ENCODE measurements around the gene AHCYL2. TPM values are rescaled to one million over a fixed set of nuclear protein-coding genes. Genes with fewer than 3 reads are reported as not detected.
"Not testable (repeated sequence)": the region's sequence is repeated elsewhere in the genome, so short reads cannot be mapped to it uniquely, and the experiment has no call there.

Gene AHCYL2
- total and polyA plus RNA-seq, 4 donors = 7.9 to 19.9 (median 10.9) TPM

DNA sequence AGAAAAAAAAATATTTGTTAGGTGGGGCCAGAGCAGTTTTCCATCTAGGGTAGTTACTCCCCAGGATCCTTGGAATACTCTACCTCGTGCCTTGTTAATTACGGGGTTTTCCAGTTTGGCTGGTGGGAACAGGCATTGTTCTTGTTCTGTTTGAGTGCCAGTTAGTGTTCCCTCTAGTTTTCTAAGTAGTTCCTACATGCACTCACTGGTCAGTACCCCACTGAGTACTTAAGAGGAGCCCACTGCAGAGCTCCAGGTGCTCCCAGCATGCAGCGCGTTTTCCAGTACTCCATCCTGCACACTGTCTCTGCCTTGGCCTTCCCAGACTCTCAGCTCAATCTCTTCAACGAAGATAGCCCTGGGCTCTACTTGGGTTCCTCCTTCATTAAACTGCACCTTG is 58.0 kb downstream of the AHCYL2 start:
- no peak for ATAC-seq (ENCODE audit: low FRiP score)
- DNase-seq = no peak
- H3K27ac ChIP-seq (ENCODE audit: low read depth in 1 of 2, low read length in 2 of 2) = no peak overlapping the region
- H3K36me3 ChIP-seq (ENCODE audit: control insufficient read depth in 1 of 2, insufficient read depth in 2 of 2, low read length in 1 of 2) = no peaks in the 10 kb centered on the region
- H3K27me3 ChIP-seq (ENCODE audit: control insufficient read depth in 1 of 2, insufficient read depth in 2 of 2, low read length in 1 of 2) = no peaks in the 10 kb centered on the region
- intact Hi-C loops (cut with DNase I) = no loop called here
- H3K4me3 ChIP-seq (ENCODE audit: low read length in 2 of 2) = no peak overlapping the region
- H3K4me1 ChIP-seq (ENCODE audit: control insufficient read depth in 1 of 2, insufficient read depth in 2 of 2, low read length in 2 of 2) = no peaks in the 10 kb centered on the region
- H3K9me3 ChIP-seq (ENCODE audit: control insufficient read depth, low read length) = no peaks in the 10 kb centered on the region
- WGBS, 2 donors = 91 to 96% methylated on average over 5 of the region's 5 CpGs

DNA sequence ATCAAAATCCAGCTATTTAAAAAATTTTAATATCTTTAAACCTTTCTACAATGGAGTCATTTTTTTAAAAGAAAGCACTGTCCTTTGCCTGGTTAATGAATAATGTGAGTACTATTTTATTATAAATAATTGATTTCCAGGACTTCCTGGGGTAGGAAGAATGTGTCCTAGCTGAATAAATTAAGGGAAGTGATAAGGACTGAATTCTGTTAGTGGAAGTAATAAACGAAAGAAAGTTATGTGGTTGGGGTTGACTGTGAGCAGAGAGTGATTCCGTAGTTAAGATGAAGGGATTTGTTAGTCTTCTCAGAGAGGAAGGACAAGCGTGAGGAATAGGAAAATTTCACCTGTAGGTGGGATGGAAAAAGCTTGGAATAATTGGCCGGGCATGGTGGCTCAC is 59.1 kb downstream of the AHCYL2 start:
- 87 to 91% methylated on average over 4 of the region's 4 CpGs for WGBS, 2 donors

DNA sequence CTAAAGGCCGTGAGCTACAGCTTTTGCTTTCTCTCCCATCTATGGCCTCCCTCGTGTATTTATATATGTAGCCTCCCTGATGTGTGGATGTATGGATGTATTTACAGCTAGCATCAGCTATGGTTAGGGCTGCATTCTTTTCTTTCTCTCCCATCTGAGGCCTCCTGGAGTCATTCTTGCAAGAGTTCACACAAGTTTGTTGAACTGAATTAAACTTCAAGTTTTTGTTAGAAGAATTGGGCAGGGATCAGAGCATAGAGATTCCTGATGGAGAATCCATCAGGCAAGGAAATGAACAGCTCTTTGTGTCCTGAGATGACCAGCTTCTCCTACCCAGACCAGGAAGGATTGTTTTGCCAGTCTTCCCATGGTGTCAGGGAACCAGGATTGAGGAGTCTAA is 60.3 kb downstream of the AHCYL2 start:
- ATAC-seq (ENCODE audit: low FRiP score) (no peak), DNase-seq (no peak)
- H3K9me3 ChIP-seq (ENCODE audit: control insufficient read depth, low read length) = no peaks in the 10 kb centered on the region
- intact Hi-C loops (cut with DNase I) = no loop called here
- no peaks in the 10 kb centered on the region for H3K36me3 ChIP-seq (ENCODE audit: control insufficient read depth in 1 of 2, insufficient read depth in 2 of 2, low read length in 1 of 2)
- H3K4me3 ChIP-seq (ENCODE audit: low read length in 2 of 2) = no peak overlapping the region
- WGBS, 2 donors = 74 to 85% methylated on average over 2 of the region's 2 CpGs
- H3K27me3 ChIP-seq (ENCODE audit: control insufficient read depth in 1 of 2, insufficient read depth in 2 of 2, low read length in 1 of 2) = no peaks in the 10 kb centered on the region
- H3K27ac ChIP-seq (ENCODE audit: low read depth in 1 of 2, low read length in 2 of 2) = no peak overlapping the region
- no peaks in the 10 kb centered on the region for H3K4me1 ChIP-seq (ENCODE audit: control insufficient read depth in 1 of 2, insufficient read depth in 2 of 2, low read length in 2 of 2)

More for the DNA sequence above, 59.1 kb downstream of the AHCYL2 start:
- no peaks in the 10 kb centered on the region for H3K36me3 ChIP-seq (ENCODE audit: control insufficient read depth in 1 of 2, insufficient read depth in 2 of 2, low read length in 1 of 2)
- H3K4me1 ChIP-seq (ENCODE audit: control insufficient read depth in 1 of 2, insufficient read depth in 2 of 2, low read length in 2 of 2) = no peaks in the 10 kb centered on the region
- no peak overlapping the region for H3K27ac ChIP-seq (ENCODE audit: low read depth in 1 of 2, low read length in 2 of 2)
- H3K9me3 ChIP-seq (ENCODE audit: control insufficient read depth, low read length) = no peaks in the 10 kb centered on the region
- intact Hi-C loops (cut with DNase I) = no loop called here
- no peak overlapping the region for H3K4me3 ChIP-seq (ENCODE audit: low read length in 2 of 2)
- H3K27me3 ChIP-seq (ENCODE audit: control insufficient read depth in 1 of 2, insufficient read depth in 2 of 2, low read length in 1 of 2) = no peaks in the 10 kb centered on the region
- DNase-seq = no peak
- no peak for ATAC-seq (ENCODE audit: low FRiP score)

DNA sequence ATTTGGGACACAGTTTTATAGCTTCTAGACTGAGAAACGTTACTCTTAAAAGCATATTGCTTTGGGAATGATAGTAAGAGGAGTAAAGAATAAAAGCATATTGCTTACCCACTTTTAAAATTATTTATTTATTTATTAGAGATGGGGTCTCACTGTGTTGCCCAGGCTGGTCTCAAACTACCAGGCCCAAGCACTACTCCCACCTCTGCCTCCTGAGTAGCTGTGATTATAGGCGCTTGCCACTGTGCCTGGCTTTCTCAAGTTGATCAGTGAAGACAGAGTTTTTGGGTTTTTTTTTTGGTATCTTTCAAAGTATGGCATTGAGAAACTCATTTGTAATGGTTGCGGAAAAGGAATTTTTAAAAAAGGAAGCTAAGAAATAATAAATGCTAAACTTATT is 68.0 kb downstream of the AHCYL2 start:
- Histone ChIP-seq H3K36me3 (ENCODE audit: control insufficient read depth in 1 of 2, insufficient read depth in 2 of 2, low read length in 1 of 2) (no peaks in the 10 kb centered on the region), H3K9me3 (ENCODE audit: control insufficient read depth, low read length) (no peaks in the 10 kb centered on the region), H3K4me3 (ENCODE audit: low read length in 2 of 2) (no peak overlapping the region), H3K27ac (ENCODE audit: low read depth in 1 of 2, low read length in 2 of 2) (no peak overlapping the region), H3K27me3 (ENCODE audit: control insufficient read depth in 1 of 2, insufficient read depth in 2 of 2, low read length in 1 of 2) (no peaks in the 10 kb centered on the region), H3K4me1 (ENCODE audit: control insufficient read depth in 1 of 2, insufficient read depth in 2 of 2, low read length in 2 of 2) (no peaks in the 10 kb centered on the region)
- WGBS, 2 donors = 95 to 97% methylated on average over 3 of the region's 3 CpGs
- no peak for ATAC-seq (ENCODE audit: low FRiP score)
- DNase-seq = no peak
- intact Hi-C loops (cut with DNase I) = no loop called here

DNA sequence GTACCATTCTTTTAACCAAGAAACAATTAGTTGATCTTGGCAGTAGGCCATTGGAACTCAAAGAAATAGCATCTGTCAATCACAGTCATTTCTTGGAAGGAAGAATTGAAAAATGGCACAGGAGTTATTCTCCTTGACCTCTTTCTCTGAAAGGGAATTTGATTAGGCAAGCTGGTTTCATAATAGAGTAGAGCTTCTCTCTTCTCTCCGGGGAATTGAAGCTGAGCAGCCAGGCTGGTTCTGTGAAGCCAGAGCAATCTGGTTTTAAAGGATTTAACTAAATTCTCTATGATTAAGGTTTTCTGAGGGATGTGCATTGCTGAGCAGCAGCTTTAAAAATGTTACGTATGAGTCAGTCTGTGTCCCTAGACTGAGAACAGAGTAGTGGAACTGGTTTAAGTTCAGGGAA is 70.2 kb downstream of the AHCYL2 start:
- Histone ChIP-seq H3K27me3 (ENCODE audit: control insufficient read depth in 1 of 2, insufficient read depth in 2 of 2, low read length in 1 of 2) (no peaks in the 10 kb centered on the region), H3K4me1 (ENCODE audit: control insufficient read depth in 1 of 2, insufficient read depth in 2 of 2, low read length in 2 of 2) (no peaks in the 10 kb centered on the region), H3K36me3 (ENCODE audit: control insufficient read depth in 1 of 2, insufficient read depth in 2 of 2, low read length in 1 of 2) (no peaks in the 10 kb centered on the region), H3K9me3 (ENCODE audit: control insufficient read depth, low read length) (no peaks in the 10 kb centered on the region), H3K4me3 (ENCODE audit: low read length in 2 of 2) (no peak overlapping the region), H3K27ac (ENCODE audit: low read depth in 1 of 2, low read length in 2 of 2) (no peak overlapping the region)
- intact Hi-C loops (cut with DNase I) = no loop called here
- DNase-seq (no peak), ATAC-seq (ENCODE audit: low FRiP score) (peak; percentile 57)
- 54 to 55% methylated on average over 2 of the region's 2 CpGs for WGBS, 2 donors

DNA sequence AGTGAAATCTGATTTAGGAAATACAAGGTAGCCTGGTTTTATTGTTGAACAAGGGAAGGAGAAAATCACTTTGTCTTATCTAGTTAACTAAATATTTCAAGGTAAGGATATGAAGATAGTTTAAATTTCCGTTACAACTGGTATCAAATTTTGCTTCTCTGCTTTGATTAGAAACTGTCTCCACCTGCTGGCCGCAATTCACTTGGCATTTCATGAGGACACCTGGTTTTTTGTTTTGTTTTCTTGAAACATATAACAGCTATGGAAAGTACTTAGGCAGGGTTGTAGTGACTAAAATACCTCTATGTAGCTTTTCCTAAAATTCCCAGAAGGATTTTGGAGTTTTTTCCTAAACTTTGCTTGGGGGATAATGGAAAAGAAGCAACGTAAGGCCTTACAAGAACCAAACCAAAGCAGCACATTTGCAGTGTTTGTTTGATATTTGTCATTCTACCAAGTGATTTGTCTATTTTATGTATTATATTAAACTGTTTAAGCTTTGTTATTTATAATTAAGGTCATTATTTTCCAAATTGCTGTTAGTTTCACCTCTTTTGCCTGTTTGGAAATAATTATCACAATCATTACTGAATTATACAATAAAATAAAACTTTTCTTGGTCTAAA is 73.6 kb downstream of the AHCYL2 start:
- 39 to 44% methylated on average over 3 of the region's 3 CpGs for WGBS, 2 donors
- intact Hi-C loops (cut with DNase I) = no loop called here

DNA sequence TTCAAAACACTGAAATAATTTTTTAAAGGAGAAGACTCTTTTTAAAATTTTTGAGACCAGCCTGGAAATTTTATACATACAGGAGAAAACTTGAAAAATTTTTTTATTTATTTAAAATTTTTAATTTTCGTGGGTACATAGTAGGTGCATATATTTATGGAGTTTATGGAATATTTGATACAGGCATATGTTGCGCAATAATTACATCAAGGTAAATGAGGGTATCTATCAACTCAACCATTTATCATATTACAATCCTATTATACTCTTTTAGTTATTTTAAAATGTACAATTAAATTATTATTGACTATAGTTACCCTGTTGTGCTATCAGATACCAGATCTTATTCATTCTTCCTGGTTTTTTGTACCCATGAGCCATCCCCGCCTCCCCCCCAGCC is 75.1 kb downstream of the AHCYL2 start:
- WGBS, 2 donors = 94 to 97% methylated on average over 3 of the region's 3 CpGs
- no peak for DNase-seq
- Histone ChIP-seq H3K36me3 (ENCODE audit: control insufficient read depth in 1 of 2, insufficient read depth in 2 of 2, low read length in 1 of 2) (no peaks in the 10 kb centered on the region), H3K27ac (ENCODE audit: low read depth in 1 of 2, low read length in 2 of 2) (no peak overlapping the region), H3K9me3 (ENCODE audit: control insufficient read depth, low read length) (no peaks in the 10 kb centered on the region), H3K27me3 (ENCODE audit: control insufficient read depth in 1 of 2, insufficient read depth in 2 of 2, low read length in 1 of 2) (no peaks in the 10 kb centered on the region), H3K4me1 (ENCODE audit: control insufficient read depth in 1 of 2, insufficient read depth in 2 of 2, low read length in 2 of 2) (no peaks in the 10 kb centered on the region), H3K4me3 (ENCODE audit: low read length in 2 of 2) (no peak overlapping the region)
- no peak for ATAC-seq (ENCODE audit: low FRiP score)
- intact Hi-C loops (cut with DNase I) = no loop called here

More for the DNA sequence above, 73.6 kb downstream of the AHCYL2 start:
- no peak for ATAC-seq (ENCODE audit: low FRiP score)
- Histone ChIP-seq H3K4me3 (ENCODE audit: low read length in 2 of 2) (no peak overlapping the region), H3K4me1 (ENCODE audit: control insufficient read depth in 1 of 2, insufficient read depth in 2 of 2, low read length in 2 of 2) (no peaks in the 10 kb centered on the region), H3K27me3 (ENCODE audit: control insufficient read depth in 1 of 2, insufficient read depth in 2 of 2, low read length in 1 of 2) (no peaks in the 10 kb centered on the region), H3K36me3 (ENCODE audit: control insufficient read depth in 1 of 2, insufficient read depth in 2 of 2, low read length in 1 of 2) (no peaks in the 10 kb centered on the region), H3K9me3 (ENCODE audit: control insufficient read depth, low read length) (no peaks in the 10 kb centered on the region), H3K27ac (ENCODE audit: low read depth in 1 of 2, low read length in 2 of 2) (no peak overlapping the region)
- DNase-seq = peak in 1 of 2 donors; percentile 49

DNA sequence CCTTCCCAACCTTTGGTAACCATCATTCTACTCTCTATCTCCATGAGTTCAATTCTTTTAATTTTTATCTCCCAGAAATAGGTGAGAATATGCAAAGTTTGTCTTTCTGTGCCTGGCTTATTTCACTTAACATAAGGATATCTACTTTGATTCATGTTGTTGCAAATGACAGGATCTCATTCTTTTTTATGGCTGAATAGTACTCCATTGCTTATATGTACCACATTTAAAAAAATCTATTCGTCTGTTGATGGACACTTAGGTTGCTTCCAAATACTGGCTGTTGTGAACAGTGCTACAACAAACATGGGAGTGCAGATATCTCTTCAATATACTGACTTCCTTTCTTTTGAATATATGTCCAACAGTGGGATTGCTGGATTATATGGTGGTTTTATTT is 75.5 kb downstream of the AHCYL2 start:
- intact Hi-C loops (cut with DNase I); H3K9me3 ChIP-seq (ENCODE audit: control insufficient read depth, low read length); H3K27me3 ChIP-seq (ENCODE audit: control insufficient read depth in 1 of 2, insufficient read depth in 2 of 2, low read length in 1 of 2); H3K4me1 ChIP-seq (ENCODE audit: control insufficient read depth in 1 of 2, insufficient read depth in 2 of 2, low read length in 2 of 2); H3K27ac ChIP-seq (ENCODE audit: low read depth in 1 of 2, low read length in 2 of 2); H3K36me3 ChIP-seq (ENCODE audit: control insufficient read depth in 1 of 2, insufficient read depth in 2 of 2, low read length in 1 of 2); H3K4me3 ChIP-seq (ENCODE audit: low read length in 2 of 2); DNase-seq; ATAC-seq (ENCODE audit: low FRiP score): not testable (repeated sequence)
- 95 to 99% methylated on average over 1 of the region's 1 CpG for WGBS, 2 donors

DNA sequence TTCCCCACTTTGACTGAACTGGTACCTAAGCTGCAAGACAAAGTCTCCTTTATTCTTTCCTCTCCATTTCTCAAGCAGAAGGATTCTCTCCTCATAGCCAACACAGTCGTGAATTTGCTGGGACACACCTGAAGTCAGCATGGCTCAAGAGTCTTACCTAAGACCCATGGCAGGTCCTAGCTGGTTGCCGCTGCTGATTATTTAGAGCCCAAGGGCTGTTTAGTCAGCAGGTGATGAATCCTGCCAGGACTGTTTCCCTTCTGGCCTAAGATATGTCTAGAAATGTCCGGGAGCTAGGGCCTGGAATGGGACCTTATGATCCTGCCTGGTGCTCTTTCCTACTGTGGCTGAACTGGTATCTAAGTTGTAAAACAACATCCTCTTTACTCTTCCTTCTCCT is 82.8 kb downstream of the AHCYL2 start:
- Histone ChIP-seq H3K27me3 (ENCODE audit: control insufficient read depth in 1 of 2, insufficient read depth in 2 of 2, low read length in 1 of 2) (no peaks in the 10 kb centered on the region), H3K9me3 (ENCODE audit: control insufficient read depth, low read length) (no peaks in the 10 kb centered on the region), H3K27ac (ENCODE audit: low read depth in 1 of 2, low read length in 2 of 2) (no peak overlapping the region), H3K4me3 (ENCODE audit: low read length in 2 of 2) (no peak overlapping the region), H3K36me3 (ENCODE audit: control insufficient read depth in 1 of 2, insufficient read depth in 2 of 2, low read length in 1 of 2) (no peaks in the 10 kb centered on the region), H3K4me1 (ENCODE audit: control insufficient read depth in 1 of 2, insufficient read depth in 2 of 2, low read length in 2 of 2) (no peaks in the 10 kb centered on the region)
- WGBS, 2 donors = 96 to 97% methylated on average over 3 of the region's 3 CpGs
- DNase-seq = no peak
- intact Hi-C loops (cut with DNase I) = no loop called here
- no peak for ATAC-seq (ENCODE audit: low FRiP score)

Data from aorta (tissue), 5 donors.